ENCODE measurements around the gene SLC35A5.

- TF ChIP-seq EMX1 (CRISPR knock-in tag; IDR thresholded peaks at IDR 0.05), result no peak
- TF ChIP-seq GABPB1 (CRISPR knock-in tag; IDR thresholded peaks at IDR 0.05), result no peak
- TF ChIP-seq, protein P1, sequence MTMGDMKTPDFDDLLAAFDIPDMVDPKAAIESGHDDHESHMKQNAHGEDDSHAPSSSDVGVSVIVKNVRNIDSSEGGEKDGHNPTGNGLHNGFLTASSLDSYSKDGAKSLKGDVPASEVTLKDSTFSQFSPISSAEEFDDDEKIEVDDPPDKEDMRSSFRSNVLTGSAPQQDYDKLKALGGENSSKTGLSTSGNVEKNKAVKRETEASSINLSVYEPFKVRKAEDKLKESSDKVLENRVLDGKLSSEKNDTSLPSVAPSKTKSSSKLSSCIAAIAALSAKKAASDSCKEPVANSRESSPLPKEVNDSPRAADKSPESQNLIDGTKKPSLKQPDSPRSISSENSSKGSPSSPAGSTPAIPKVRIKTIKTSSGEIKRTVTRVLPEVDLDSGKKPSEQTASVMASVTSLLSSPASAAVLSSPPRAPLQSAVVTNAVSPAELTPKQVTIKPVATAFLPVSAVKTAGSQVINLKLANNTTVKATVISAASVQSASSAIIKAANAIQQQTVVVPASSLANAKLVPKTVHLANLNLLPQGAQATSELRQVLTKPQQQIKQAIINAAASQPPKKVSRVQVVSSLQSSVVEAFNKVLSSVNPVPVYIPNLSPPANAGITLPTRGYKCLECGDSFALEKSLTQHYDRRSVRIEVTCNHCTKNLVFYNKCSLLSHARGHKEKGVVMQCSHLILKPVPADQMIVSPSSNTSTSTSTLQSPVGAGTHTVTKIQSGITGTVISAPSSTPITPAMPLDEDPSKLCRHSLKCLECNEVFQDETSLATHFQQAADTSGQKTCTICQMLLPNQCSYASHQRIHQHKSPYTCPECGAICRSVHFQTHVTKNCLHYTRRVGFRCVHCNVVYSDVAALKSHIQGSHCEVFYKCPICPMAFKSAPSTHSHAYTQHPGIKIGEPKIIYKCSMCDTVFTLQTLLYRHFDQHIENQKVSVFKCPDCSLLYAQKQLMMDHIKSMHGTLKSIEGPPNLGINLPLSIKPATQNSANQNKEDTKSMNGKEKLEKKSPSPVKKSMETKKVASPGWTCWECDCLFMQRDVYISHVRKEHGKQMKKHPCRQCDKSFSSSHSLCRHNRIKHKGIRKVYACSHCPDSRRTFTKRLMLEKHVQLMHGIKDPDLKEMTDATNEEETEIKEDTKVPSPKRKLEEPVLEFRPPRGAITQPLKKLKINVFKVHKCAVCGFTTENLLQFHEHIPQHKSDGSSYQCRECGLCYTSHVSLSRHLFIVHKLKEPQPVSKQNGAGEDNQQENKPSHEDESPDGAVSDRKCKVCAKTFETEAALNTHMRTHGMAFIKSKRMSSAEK (CRISPR knock-in tag; IDR thresholded peaks at IDR 0.05; ENCODE audit: borderline replicate concordance), result no peak
- TF ChIP-seq ZNF423 (CRISPR knock-in tag; IDR thresholded peaks at IDR 0.05), result no peak
- TF ChIP-seq, protein P2, sequence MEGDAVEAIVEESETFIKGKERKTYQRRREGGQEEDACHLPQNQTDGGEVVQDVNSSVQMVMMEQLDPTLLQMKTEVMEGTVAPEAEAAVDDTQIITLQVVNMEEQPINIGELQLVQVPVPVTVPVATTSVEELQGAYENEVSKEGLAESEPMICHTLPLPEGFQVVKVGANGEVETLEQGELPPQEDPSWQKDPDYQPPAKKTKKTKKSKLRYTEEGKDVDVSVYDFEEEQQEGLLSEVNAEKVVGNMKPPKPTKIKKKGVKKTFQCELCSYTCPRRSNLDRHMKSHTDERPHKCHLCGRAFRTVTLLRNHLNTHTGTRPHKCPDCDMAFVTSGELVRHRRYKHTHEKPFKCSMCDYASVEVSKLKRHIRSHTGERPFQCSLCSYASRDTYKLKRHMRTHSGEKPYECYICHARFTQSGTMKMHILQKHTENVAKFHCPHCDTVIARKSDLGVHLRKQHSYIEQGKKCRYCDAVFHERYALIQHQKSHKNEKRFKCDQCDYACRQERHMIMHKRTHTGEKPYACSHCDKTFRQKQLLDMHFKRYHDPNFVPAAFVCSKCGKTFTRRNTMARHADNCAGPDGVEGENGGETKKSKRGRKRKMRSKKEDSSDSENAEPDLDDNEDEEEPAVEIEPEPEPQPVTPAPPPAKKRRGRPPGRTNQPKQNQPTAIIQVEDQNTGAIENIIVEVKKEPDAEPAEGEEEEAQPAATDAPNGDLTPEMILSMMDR (IDR thresholded peaks at IDR 0.05), result no peak
- TF ChIP-seq AFF4 (CRISPR knock-in tag; IDR thresholded peaks at IDR 0.05; ENCODE audit: borderline replicate concordance), result no peak
- no peak for TF ChIP-seq PRDM15 (CRISPR knock-in tag; IDR thresholded peaks at IDR 0.05)
- TF ChIP-seq ATF3 (CRISPR knock-in tag; conservative IDR thresholded peaks at IDR 0.05), result no peak
- TF ChIP-seq ETV6 (CRISPR knock-in tag; IDR thresholded peaks at IDR 0.05), result no peak
- TF ChIP-seq, protein P3, sequence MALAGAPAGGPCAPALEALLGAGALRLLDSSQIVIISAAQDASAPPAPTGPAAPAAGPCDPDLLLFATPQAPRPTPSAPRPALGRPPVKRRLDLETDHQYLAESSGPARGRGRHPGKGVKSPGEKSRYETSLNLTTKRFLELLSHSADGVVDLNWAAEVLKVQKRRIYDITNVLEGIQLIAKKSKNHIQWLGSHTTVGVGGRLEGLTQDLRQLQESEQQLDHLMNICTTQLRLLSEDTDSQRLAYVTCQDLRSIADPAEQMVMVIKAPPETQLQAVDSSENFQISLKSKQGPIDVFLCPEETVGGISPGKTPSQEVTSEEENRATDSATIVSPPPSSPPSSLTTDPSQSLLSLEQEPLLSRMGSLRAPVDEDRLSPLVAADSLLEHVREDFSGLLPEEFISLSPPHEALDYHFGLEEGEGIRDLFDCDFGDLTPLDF (CRISPR knock-in tag; IDR thresholded peaks at IDR 0.05), result no peak
- no peak for TF ChIP-seq ATF2 (CRISPR knock-in tag; IDR thresholded peaks at IDR 0.05; ENCODE audit: borderline replicate concordance, low read depth)
Measured at GRCh38 chr3:112550859-112551258, 11.0 kb upstream of the SLC35A5 start.
